Astrocyte (in vitro differentiated cells and primary cell): ENCODE measurements around the gene RUNX3. TPM values are rescaled to one million over a fixed set of nuclear protein-coding genes. Genes with fewer than 3 reads are reported as not detected.

Experiments used
- DNase-seq: peaks from one replicate; pipeline ENCODE4 v3.0.0-alpha.2; 2010; ENCODE audit warnings: low read depth
- FAIRE-seq: peaks from 2 replicates; lab custom pipeline; 2011; peaks lifted over from hg19 to GRCh38; lab: Jason Lieb, UNC
- H2AFZ ChIP-seq: 2 replicates; pipeline ENCODE4 v1.6.0; 2012; ENCODE audit warnings: low read depth, low read length, inconsistent platforms
- H3K27ac ChIP-seq: 2 replicates; pipeline ENCODE4 v1.5.1; 2011; ENCODE audit warnings: low read depth, low read length, inconsistent platforms
- H3K27me3 ChIP-seq: 2 replicates; pipeline ENCODE4 v1.6.0; 2011; ENCODE audit warnings: low read length, inconsistent platforms; ENCODE audit not compliant: insufficient read depth
- H3K36me3 ChIP-seq: 2 replicates; pipeline ENCODE4 v1.5.1; 2011; ENCODE audit warnings: low read length, inconsistent platforms; ENCODE audit not compliant: insufficient read depth
- H3K4me1 ChIP-seq: 2 replicates; pipeline ENCODE4 v1.5.1; 2011; ENCODE audit warnings: low read length, inconsistent platforms; ENCODE audit not compliant: insufficient read depth
- H3K4me2 ChIP-seq: 2 replicates; pipeline ENCODE4 v1.6.0; 2012; ENCODE audit warnings: low read length, inconsistent platforms
- H3K4me3 ChIP-seq: 2 replicates; pipeline ENCODE4 v1.5.1; 2011; ENCODE audit warnings: low read depth, mild to moderate bottlenecking, low read length, inconsistent platforms; ENCODE audit not compliant: insufficient read depth
- H3K79me2 ChIP-seq: 2 replicates; pipeline ENCODE4 v1.6.0; 2012; ENCODE audit warnings: mild to moderate bottlenecking, low read length, inconsistent platforms; ENCODE audit not compliant: insufficient read depth
- H3K9ac ChIP-seq: 2 replicates; pipeline ENCODE4 v1.6.0; 2012; ENCODE audit warnings: mild to moderate bottlenecking, low read length, inconsistent platforms
- H3K9me3 ChIP-seq: 2 replicates; pipeline ENCODE4 v1.5.1; 2012; ENCODE audit warnings: low read depth, mild to moderate bottlenecking, low read length, inconsistent platforms; ENCODE audit not compliant: insufficient read depth
- H4K20me1 ChIP-seq: 2 replicates; pipeline ENCODE4 v1.6.0; 2012; ENCODE audit warnings: low read length, inconsistent platforms; ENCODE audit not compliant: insufficient read depth
- H3K27ac Mint-ChIP-seq: one replicate; pipeline ENCODE4 v1.8.0; 2021; ENCODE audit warnings: mild to moderate bottlenecking, mixed read lengths; ENCODE audit not compliant: unreplicated experiment
- H3K27me3 Mint-ChIP-seq: one replicate; pipeline ENCODE4 v1.8.0; 2021; ENCODE audit warnings: low read depth, mixed read lengths; ENCODE audit not compliant: unreplicated experiment
- H3K36me3 Mint-ChIP-seq: one replicate; pipeline ENCODE4 v1.8.0; 2021; ENCODE audit warnings: low read depth, mixed read lengths; ENCODE audit not compliant: unreplicated experiment
- H3K4me1 Mint-ChIP-seq: one replicate; pipeline ENCODE4 v1.8.0; 2021; ENCODE audit warnings: low read depth, mixed read lengths; ENCODE audit not compliant: unreplicated experiment
- H3K4me3 Mint-ChIP-seq: one replicate; pipeline ENCODE4 v1.8.0; 2021; ENCODE audit warnings: mild to moderate bottlenecking, moderate library complexity, mixed read lengths; ENCODE audit not compliant: unreplicated experiment
- H3K9me3 Mint-ChIP-seq: one replicate; pipeline ENCODE4 v1.8.0; 2021; ENCODE audit warnings: mild to moderate bottlenecking, mixed read lengths; ENCODE audit not compliant: unreplicated experiment
- CTCF ChIP-seq: IDR thresholded peaks from 2 replicates; pipeline ENCODE4 v1.5.1; 2011; ENCODE audit warnings: low read depth, mild to moderate bottlenecking, inconsistent platforms, low read length, moderate library complexity; ENCODE audit not compliant: insufficient read depth
- EZH2 ChIP-seq: IDR thresholded peaks from 2 replicates; pipeline ENCODE4 v1.6.1; 2012; ENCODE audit warnings: mild to moderate bottlenecking, low read length, inconsistent platforms; ENCODE audit not compliant: insufficient read depth
- total RNA-seq: library from RNA; stranded (reverse); gene quantifications from 2 replicates; pipeline ENCODE4 v1.2.1, GENCODE V29; 2021

RUNX3 gene
- total RNA-seq, 1 donor from 2014 or later = 2.5 TPM

- Histone ChIP-seq H3K36me3 (no peaks in the 10 kb centered on the region), H3K4me1 (peaks cover 43% of the 10 kb centered on the region), H3K4me3 (no peak overlapping the region), H4K20me1 (no peaks in the 10 kb centered on the region), H3K27me3 (no peaks in the 10 kb centered on the region), H3K4me2 (peak overlapping the region; percentile 63), H2AFZ (peak overlapping the region; percentile 44), H3K9ac (peak overlapping the region; percentile 51), H3K79me2 (no peaks in the 10 kb centered on the region), H3K27ac (peak overlapping the region; percentile 53), H3K9me3 (peaks cover 11% of the 10 kb centered on the region)
- no peak overlapping the region for H3K4me3 Mint-ChIP-seq
- no peaks in the 10 kb centered on the region for H3K27me3 Mint-ChIP-seq
- peaks cover 38% of the 10 kb centered on the region for H3K4me1 Mint-ChIP-seq
- H3K27ac Mint-ChIP-seq = peak overlapping the region; percentile 43
- no peak for FAIRE-seq
- H3K9me3 Mint-ChIP-seq = peaks cover 17% of the 10 kb centered on the region
- DNase-seq = peak; percentile 85
- TF ChIP-seq CTCF (peak; percentile 8), EZH2 (no peak)
- H3K36me3 Mint-ChIP-seq = peaks cover 6% of the 10 kb centered on the region
Observed at GRCh38 chr1:24970399-24970753, 40.3 kb upstream of the RUNX3 start.

- H3K27me3 ChIP-seq = no peaks in the 10 kb centered on the region
- no peak for TF ChIP-seq CTCF
- no peak for TF ChIP-seq EZH2
- H3K27ac Mint-ChIP-seq = peak overlapping the region; percentile 43
- peaks cover 40% of the 10 kb centered on the region for H3K4me1 Mint-ChIP-seq
- no peak overlapping the region for H3K4me3 Mint-ChIP-seq
- peak overlapping the region; percentile 53 for H3K27ac ChIP-seq
- peaks cover 12% of the 10 kb centered on the region for H3K9me3 Mint-ChIP-seq
- H3K4me3 ChIP-seq = no peak overlapping the region
- peak overlapping the region; percentile 44 for H2AFZ ChIP-seq
- H4K20me1 ChIP-seq = no peaks in the 10 kb centered on the region
- peaks cover 6% of the 10 kb centered on the region for H3K36me3 Mint-ChIP-seq
- H3K9me3 ChIP-seq = peaks cover 6% of the 10 kb centered on the region
- H3K9ac ChIP-seq = peak overlapping the region; percentile 51
- H3K27me3 Mint-ChIP-seq = no peaks in the 10 kb centered on the region
- no peak for FAIRE-seq
- H3K4me1 ChIP-seq = peaks cover 49% of the 10 kb centered on the region
- H3K4me2 ChIP-seq = peak overlapping the region; percentile 63
- DNase-seq = no peak
- no peaks in the 10 kb centered on the region for H3K36me3 ChIP-seq
- no peaks in the 10 kb centered on the region for H3K79me2 ChIP-seq
Observed at GRCh38 chr1:24969596-24970398, 39.7 kb upstream of the RUNX3 start.
